Measurements from ENCODE around the gene RNF157. TPM values are rescaled to one million over a fixed set of nuclear protein-coding genes. Genes with fewer than 3 reads are reported as not detected.
A peak's percentile ranks its signal among the peaks of the same experiment; 100 is the strongest.

The RNF157 gene
- total RNA-seq, 1 experiment from 2014 or later = 29.3 TPM

- DNase-seq = no peak
- no TSS peak for BruUV-seq (replicated peaks)
- H3K9me3 Mint-ChIP-seq (ENCODE audit: unreplicated experiment) = no peaks in the 10 kb centered on the region
- H3K27me3 ChIP-seq (replicated peaks; ENCODE audit: control insufficient read depth, insufficient read depth, low read length) = no peaks in the 10 kb centered on the region
- H3K4me1 Mint-ChIP-seq (ENCODE audit: low read depth, unreplicated experiment) = peaks cover 5% of the 10 kb centered on the region
- ChIA-PET CTCF (no interaction called here), POLR2A (no interaction called here)
- H3K9me3 ChIP-seq = no peaks in the 10 kb centered on the region
- no peak for TF ChIP-seq CTCF (IDR thresholded peaks at IDR 0.05; ENCODE audit: insufficient read depth in 1 of 2, low read depth in 1 of 2, low read length in 1 of 2, severe bottlenecking in 1 of 2, unreplicated experiment in 1 of 2)
- H3K27me3 Mint-ChIP-seq (ENCODE audit: insufficient read depth, unreplicated experiment) = no peaks in the 10 kb centered on the region
- peak overlapping the region; percentile 65 for H3K27ac Mint-ChIP-seq (ENCODE audit: unreplicated experiment)
- peaks cover 26% of the 10 kb centered on the region for H3K36me3 Mint-ChIP-seq (ENCODE audit: insufficient read depth, unreplicated experiment)
- H3K36me3 ChIP-seq (ENCODE audit: control insufficient read depth, insufficient read depth, low read length) = no peaks in the 10 kb centered on the region
- H3K4me3 Mint-ChIP-seq (ENCODE audit: unreplicated experiment) = no peak overlapping the region
- H3K4me1 ChIP-seq = peaks cover 16% of the 10 kb centered on the region
- intact Hi-C loops (cut with micrococcal nuclease; ENCODE audit: unreplicated experiment) = loop anchor here (5.0 kb wide), 2 partner anchors 94 to 264 kb away; no protein-coding TSS in a partner anchor
- H3K4me3 ChIP-seq (ENCODE audit: low read depth, low read length) = no peak overlapping the region
Measured at GRCh38 chr17:76276461-76277299, 36.4 kb upstream of the RNF157 start.

DNA sequence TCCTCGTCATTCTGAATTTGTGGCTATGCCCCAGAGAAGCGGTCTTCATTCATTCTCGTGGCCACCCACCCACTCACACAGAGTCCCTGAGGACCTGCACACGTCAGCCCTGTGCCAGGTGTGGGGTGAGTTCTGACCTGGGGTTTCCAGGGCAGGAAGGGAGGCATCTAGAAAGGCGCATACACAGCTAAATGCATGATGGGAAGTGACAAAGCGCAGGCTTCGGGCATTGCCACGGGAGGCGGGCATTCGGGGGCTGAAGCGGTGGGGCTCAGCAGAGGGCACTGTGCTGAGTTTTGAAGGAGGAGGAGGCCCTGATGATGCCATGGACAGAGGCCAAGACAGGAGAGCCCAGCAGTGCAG is 35.8 kb upstream of the RNF157 start:
- Mint-ChIP-seq H3K36me3 (ENCODE audit: insufficient read depth, unreplicated experiment) (peaks cover 32% of the 10 kb centered on the region), H3K4me3 (ENCODE audit: unreplicated experiment) (no peak overlapping the region), H3K9me3 (ENCODE audit: unreplicated experiment) (no peaks in the 10 kb centered on the region), H3K4me1 (ENCODE audit: low read depth, unreplicated experiment) (peaks cover 5% of the 10 kb centered on the region), H3K27me3 (ENCODE audit: insufficient read depth, unreplicated experiment) (no peaks in the 10 kb centered on the region), H3K27ac (ENCODE audit: unreplicated experiment) (peak overlapping the region; percentile 65)
- no TSS peak for BruUV-seq (replicated peaks)
- Histone ChIP-seq H3K27me3 (replicated peaks; ENCODE audit: control insufficient read depth, insufficient read depth, low read length) (no peaks in the 10 kb centered on the region), H3K4me3 (ENCODE audit: low read depth, low read length) (no peak overlapping the region), H3K36me3 (ENCODE audit: control insufficient read depth, insufficient read depth, low read length) (no peaks in the 10 kb centered on the region), H3K9me3 (no peaks in the 10 kb centered on the region), H3K4me1 (peaks cover 16% of the 10 kb centered on the region)
- intact Hi-C loops (cut with micrococcal nuclease; ENCODE audit: unreplicated experiment) = loop anchor here (5.0 kb wide), 2 partner anchors 94 to 264 kb away; no protein-coding TSS in a partner anchor
- ChIA-PET CTCF (no interaction called here), POLR2A (no interaction called here)
- no peak for TF ChIP-seq CTCF (IDR thresholded peaks at IDR 0.05; ENCODE audit: insufficient read depth in 1 of 2, low read depth in 1 of 2, low read length in 1 of 2, severe bottlenecking in 1 of 2, unreplicated experiment in 1 of 2)
- no peak for DNase-seq

DNA sequence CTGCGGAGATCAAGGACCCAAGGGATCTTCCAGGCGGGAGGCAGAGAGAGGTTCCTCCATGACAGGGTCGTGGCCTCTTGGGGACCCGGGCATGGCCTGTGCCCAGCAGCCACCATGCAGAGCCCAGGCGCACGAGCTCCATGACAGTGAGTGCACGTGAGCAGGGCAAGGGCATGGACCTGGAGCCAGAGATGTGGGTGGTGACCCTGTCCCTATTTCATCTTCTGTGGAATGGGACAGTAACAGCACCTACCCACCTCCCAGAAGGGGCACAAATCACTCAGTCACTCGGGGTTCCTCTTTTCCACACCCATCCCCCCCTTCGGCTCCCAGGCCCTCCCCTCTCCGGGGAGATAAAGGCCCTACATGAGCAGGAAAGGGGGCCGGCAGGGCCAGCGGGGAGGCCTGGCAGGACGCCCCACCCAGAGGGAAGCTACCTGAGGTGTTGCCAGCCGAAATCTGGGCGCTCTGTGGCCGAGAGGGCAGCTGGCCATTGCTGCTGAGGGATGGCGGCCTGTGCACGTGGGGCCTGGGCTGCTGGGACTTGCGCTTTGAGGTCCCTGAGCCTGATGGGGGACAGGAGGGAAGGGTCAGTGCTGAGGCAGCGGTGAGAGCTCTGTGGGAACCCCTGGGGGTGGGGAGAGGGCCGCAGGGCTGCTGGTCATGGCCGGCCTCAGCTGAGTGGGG is 35.2 kb upstream of the RNF157 start:
- CTCF ChIA-PET = interaction anchor here (0.6 kb wide), 1 partner anchor 263 kb away, joined by 7 read pairs; no protein-coding TSS in a partner anchor
- H3K9me3 Mint-ChIP-seq (ENCODE audit: unreplicated experiment) = no peaks in the 10 kb centered on the region
- no peaks in the 10 kb centered on the region for H3K27me3 Mint-ChIP-seq (ENCODE audit: insufficient read depth, unreplicated experiment)
- no peak for DNase-seq
- POLR2A ChIA-PET = interaction anchor here (1.6 kb wide), 1 partner anchor 11 kb away, joined by 5 read pairs; the partner anchor contains the start of gene UBALD2
- no peaks in the 10 kb centered on the region for H3K36me3 ChIP-seq (ENCODE audit: control insufficient read depth, insufficient read depth, low read length)
- H3K27me3 ChIP-seq (replicated peaks; ENCODE audit: control insufficient read depth, insufficient read depth, low read length) = no peaks in the 10 kb centered on the region
- H3K27ac Mint-ChIP-seq (ENCODE audit: unreplicated experiment) = peak overlapping the region; percentile 65
- H3K4me3 ChIP-seq (ENCODE audit: low read depth, low read length) = no peak overlapping the region
- no peak for TF ChIP-seq CTCF (IDR thresholded peaks at IDR 0.05; ENCODE audit: insufficient read depth in 1 of 2, low read depth in 1 of 2, low read length in 1 of 2, severe bottlenecking in 1 of 2, unreplicated experiment in 1 of 2)
- H3K4me1 Mint-ChIP-seq (ENCODE audit: low read depth, unreplicated experiment) = peaks cover 5% of the 10 kb centered on the region
- no peak overlapping the region for H3K4me3 Mint-ChIP-seq (ENCODE audit: unreplicated experiment)
- H3K36me3 Mint-ChIP-seq (ENCODE audit: insufficient read depth, unreplicated experiment) = peaks cover 37% of the 10 kb centered on the region
- BruUV-seq (replicated peaks) = no TSS peak
- no peaks in the 10 kb centered on the region for H3K9me3 ChIP-seq
- intact Hi-C loops (cut with micrococcal nuclease; ENCODE audit: unreplicated experiment) = loop anchor here (5.0 kb wide), 2 partner anchors 93 to 263 kb away; no protein-coding TSS in a partner anchor
- peaks cover 16% of the 10 kb centered on the region for H3K4me1 ChIP-seq

All from Caco-2 (cell line).